ENCODE results near the gene MCU.
"Not testable (repeated sequence)": the region's sequence is repeated elsewhere in the genome, so short reads cannot be mapped to it uniquely, and the experiment has no call there.

DNA sequence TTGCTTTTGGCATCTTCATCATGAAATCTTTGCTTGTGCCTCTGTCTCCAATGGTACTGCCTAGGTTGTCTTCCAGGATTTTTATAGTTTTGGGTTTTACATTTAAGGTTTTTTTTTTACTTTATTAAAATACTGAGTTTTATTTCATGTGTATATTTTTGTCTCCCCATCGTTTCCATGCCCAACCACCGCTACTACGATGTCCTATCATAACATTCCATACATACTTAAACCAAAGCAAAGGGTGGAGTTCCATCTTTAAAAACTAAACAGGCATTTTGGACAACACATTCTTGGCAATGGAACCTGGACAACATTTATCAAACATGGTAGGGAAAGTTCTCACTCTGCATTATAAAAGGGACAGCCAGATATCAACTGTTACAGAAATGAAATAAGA lies 225.3 kb downstream of the MCU start:
- TF ChIP-seq CTCF (IDR thresholded peaks at IDR 0.05; ENCODE audit: low read depth, low read length); MAX (IDR thresholded peaks at IDR 0.05; ENCODE audit: low read depth, low read length); POLR2A (IDR thresholded peaks at IDR 0.05; ENCODE audit: extremely low read depth, insufficient read length): not testable (repeated sequence)
